ENCODE results near the gene DHRS4L2.

DNA sequence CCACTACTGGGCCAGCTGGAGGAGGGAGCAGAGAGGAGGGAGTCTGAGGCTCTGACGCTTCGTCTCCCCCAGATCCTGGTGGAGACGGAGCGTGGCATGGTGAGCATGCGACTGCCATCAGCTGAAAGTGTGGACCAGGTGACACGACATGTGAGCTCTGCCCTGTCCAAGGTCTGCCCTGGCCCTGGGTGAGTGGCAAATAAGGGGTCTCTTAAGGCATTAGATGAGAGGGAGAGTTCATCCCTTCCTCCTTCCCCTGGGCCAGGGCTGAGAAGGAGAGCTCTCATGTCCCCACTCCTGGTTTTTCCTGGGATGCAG lies 65.6 kb downstream of the DHRS4L2 start:
- no peak for TF ChIP-seq POLR2A (IDR thresholded peaks at IDR 0.05; ENCODE audit: extremely low read depth, insufficient read length)
- TF ChIP-seq, protein P1, sequence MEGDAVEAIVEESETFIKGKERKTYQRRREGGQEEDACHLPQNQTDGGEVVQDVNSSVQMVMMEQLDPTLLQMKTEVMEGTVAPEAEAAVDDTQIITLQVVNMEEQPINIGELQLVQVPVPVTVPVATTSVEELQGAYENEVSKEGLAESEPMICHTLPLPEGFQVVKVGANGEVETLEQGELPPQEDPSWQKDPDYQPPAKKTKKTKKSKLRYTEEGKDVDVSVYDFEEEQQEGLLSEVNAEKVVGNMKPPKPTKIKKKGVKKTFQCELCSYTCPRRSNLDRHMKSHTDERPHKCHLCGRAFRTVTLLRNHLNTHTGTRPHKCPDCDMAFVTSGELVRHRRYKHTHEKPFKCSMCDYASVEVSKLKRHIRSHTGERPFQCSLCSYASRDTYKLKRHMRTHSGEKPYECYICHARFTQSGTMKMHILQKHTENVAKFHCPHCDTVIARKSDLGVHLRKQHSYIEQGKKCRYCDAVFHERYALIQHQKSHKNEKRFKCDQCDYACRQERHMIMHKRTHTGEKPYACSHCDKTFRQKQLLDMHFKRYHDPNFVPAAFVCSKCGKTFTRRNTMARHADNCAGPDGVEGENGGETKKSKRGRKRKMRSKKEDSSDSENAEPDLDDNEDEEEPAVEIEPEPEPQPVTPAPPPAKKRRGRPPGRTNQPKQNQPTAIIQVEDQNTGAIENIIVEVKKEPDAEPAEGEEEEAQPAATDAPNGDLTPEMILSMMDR (IDR thresholded peaks at IDR 0.05; ENCODE audit: low read depth, low read length), result no peak
- TF ChIP-seq, protein P2, sequence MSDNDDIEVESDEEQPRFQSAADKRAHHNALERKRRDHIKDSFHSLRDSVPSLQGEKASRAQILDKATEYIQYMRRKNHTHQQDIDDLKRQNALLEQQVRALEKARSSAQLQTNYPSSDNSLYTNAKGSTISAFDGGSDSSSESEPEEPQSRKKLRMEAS (IDR thresholded peaks at IDR 0.05; ENCODE audit: low read depth, low read length), result no peak

Data from NB4 (cell line).